ENCODE data around the gene CHST3. TPM values are rescaled to one million over a fixed set of nuclear protein-coding genes. Genes with fewer than 3 reads are reported as not detected.
A peak's percentile ranks its signal among the peaks of the same experiment; 100 is the strongest.

CHST3 gene
- total and polyA plus RNA-seq, 2 experiments from 2014 or later = 0.94 to 8.3 TPM

DNA sequence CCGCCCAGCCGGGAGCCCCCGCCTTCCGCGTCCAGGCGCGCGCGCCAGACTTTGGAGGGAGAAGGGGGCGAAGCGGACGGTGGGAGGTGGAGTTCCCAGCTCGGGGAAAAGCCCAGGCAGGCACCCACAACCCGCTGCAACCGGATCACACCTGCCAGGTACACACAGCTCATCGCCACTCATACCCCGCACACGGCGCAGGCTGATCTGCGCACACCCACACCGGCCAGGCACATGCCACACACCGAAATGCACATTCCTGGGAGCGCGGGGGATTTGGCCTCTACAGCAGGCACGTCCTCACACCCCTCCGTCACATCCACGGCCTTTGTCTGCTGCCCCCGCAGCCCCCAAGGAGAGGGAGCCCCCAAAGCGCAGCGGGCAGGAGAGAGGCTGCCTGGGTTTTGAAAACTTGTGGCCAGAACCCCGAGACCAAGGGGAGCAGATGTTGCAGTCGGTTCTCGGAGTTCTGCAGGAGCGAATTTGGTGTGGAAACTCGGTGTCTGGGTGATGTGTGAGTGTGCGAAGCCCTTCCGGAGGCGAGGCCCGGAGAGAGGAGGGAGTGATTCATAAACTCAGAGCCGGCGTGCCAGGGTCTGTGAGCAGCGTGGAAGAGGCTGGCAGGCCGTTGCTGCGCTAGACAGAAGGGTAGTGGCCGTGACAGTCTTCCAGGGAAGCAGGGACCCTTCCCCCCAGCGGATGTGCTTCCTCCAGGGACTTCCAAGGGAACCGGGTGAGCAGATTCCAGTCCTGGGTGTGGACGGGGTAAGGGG is 734 bp downstream of the CHST3 start:
- H3K4me1 ChIP-seq (ENCODE audit: insufficient read depth) = peaks cover 20% of the 10 kb centered on the region
- peak overlapping the region; percentile 83 for H3K4me3 ChIP-seq
- no peaks in the 10 kb centered on the region for H3K36me3 Mint-ChIP-seq (ENCODE audit: low read depth)
- TF ChIP-seq EZH2 (IDR thresholded peaks at IDR 0.05; ENCODE audit: low read depth, unreplicated experiment) = peak; percentile 26
- TF ChIP-seq, protein P1, sequence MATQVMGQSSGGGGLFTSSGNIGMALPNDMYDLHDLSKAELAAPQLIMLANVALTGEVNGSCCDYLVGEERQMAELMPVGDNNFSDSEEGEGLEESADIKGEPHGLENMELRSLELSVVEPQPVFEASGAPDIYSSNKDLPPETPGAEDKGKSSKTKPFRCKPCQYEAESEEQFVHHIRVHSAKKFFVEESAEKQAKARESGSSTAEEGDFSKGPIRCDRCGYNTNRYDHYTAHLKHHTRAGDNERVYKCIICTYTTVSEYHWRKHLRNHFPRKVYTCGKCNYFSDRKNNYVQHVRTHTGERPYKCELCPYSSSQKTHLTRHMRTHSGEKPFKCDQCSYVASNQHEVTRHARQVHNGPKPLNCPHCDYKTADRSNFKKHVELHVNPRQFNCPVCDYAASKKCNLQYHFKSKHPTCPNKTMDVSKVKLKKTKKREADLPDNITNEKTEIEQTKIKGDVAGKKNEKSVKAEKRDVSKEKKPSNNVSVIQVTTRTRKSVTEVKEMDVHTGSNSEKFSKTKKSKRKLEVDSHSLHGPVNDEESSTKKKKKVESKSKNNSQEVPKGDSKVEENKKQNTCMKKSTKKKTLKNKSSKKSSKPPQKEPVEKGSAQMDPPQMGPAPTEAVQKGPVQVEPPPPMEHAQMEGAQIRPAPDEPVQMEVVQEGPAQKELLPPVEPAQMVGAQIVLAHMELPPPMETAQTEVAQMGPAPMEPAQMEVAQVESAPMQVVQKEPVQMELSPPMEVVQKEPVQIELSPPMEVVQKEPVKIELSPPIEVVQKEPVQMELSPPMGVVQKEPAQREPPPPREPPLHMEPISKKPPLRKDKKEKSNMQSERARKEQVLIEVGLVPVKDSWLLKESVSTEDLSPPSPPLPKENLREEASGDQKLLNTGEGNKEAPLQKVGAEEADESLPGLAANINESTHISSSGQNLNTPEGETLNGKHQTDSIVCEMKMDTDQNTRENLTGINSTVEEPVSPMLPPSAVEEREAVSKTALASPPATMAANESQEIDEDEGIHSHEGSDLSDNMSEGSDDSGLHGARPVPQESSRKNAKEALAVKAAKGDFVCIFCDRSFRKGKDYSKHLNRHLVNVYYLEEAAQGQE (IDR thresholded peaks at IDR 0.05; ENCODE audit: unreplicated experiment) = no peak
- TF ChIP-seq, protein P2, sequence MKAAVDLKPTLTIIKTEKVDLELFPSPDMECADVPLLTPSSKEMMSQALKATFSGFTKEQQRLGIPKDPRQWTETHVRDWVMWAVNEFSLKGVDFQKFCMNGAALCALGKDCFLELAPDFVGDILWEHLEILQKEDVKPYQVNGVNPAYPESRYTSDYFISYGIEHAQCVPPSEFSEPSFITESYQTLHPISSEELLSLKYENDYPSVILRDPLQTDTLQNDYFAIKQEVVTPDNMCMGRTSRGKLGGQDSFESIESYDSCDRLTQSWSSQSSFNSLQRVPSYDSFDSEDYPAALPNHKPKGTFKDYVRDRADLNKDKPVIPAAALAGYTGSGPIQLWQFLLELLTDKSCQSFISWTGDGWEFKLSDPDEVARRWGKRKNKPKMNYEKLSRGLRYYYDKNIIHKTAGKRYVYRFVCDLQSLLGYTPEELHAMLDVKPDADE (IDR thresholded peaks at IDR 0.05) = peak; percentile 78; the same call in 1 of the 2 replicates
- H3K4me1 Mint-ChIP-seq = peaks cover 23% of the 10 kb centered on the region
- no peaks in the 10 kb centered on the region for H4K20me1 ChIP-seq (replicated peaks; ENCODE audit: insufficient read depth)
- no peaks in the 10 kb centered on the region for H3F3A ChIP-seq (replicated peaks; ENCODE audit: low read depth)
- peak; percentile 49 for ATAC-seq
- peak overlapping the region; percentile 91 for H3K4me3 Mint-ChIP-seq
- H3K4me2 ChIP-seq = peak overlapping the region; percentile 100
- H3K27ac ChIP-seq (ENCODE audit: low read depth) = no peak overlapping the region
- no peak overlapping the region for H3K27ac Mint-ChIP-seq
- DNase-seq (ENCODE audit: low spot score) = peak; percentile 67
- H3K79me2 ChIP-seq (replicated peaks; ENCODE audit: insufficient read depth) = peaks cover 40% of the 10 kb centered on the region
- H3K36me3 ChIP-seq (ENCODE audit: insufficient read depth) = no peaks in the 10 kb centered on the region
- H3K27me3 Mint-ChIP-seq (ENCODE audit: insufficient read depth, low read depth, poor library complexity) = peaks cover 44% of the 10 kb centered on the region
- peak overlapping the region; percentile 91 for H2AFZ ChIP-seq
- H3K9me3 Mint-ChIP-seq = no peaks in the 10 kb centered on the region; the same call in 2 of the 3 replicates
- no peaks in the 10 kb centered on the region for H3K9me2 ChIP-seq (ENCODE audit: insufficient read depth)
- H3K27me3 ChIP-seq (ENCODE audit: insufficient read depth) = peaks cover 43% of the 10 kb centered on the region

DNA sequence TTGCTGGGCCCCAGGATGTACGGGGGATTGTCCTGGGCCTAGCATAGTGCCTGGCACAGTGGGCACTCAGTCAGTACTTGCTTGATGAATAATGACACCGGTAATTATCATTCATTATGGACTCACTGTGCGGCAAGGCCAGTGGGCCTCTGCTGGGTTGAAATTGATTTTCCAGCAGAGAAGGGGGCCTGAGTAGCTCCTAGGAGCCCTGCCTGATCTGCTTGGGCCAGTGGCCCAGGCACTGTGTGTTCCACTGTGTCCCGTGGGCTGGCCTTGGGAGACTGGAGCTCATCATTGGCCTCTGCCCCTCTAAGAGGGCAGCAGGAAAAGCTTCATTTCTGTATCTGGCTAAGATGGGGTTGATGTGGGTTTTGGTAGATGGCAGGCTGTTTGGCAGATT is 1.4 kb downstream of the CHST3 start:
- no peaks in the 10 kb centered on the region; the same call in 2 of the 3 replicates for H3K9me3 Mint-ChIP-seq
- TF ChIP-seq CREB1 (CRISPR knock-in tag; IDR thresholded peaks at IDR 0.05; ENCODE audit: low read depth) = no peak
- TF ChIP-seq, protein P3, sequence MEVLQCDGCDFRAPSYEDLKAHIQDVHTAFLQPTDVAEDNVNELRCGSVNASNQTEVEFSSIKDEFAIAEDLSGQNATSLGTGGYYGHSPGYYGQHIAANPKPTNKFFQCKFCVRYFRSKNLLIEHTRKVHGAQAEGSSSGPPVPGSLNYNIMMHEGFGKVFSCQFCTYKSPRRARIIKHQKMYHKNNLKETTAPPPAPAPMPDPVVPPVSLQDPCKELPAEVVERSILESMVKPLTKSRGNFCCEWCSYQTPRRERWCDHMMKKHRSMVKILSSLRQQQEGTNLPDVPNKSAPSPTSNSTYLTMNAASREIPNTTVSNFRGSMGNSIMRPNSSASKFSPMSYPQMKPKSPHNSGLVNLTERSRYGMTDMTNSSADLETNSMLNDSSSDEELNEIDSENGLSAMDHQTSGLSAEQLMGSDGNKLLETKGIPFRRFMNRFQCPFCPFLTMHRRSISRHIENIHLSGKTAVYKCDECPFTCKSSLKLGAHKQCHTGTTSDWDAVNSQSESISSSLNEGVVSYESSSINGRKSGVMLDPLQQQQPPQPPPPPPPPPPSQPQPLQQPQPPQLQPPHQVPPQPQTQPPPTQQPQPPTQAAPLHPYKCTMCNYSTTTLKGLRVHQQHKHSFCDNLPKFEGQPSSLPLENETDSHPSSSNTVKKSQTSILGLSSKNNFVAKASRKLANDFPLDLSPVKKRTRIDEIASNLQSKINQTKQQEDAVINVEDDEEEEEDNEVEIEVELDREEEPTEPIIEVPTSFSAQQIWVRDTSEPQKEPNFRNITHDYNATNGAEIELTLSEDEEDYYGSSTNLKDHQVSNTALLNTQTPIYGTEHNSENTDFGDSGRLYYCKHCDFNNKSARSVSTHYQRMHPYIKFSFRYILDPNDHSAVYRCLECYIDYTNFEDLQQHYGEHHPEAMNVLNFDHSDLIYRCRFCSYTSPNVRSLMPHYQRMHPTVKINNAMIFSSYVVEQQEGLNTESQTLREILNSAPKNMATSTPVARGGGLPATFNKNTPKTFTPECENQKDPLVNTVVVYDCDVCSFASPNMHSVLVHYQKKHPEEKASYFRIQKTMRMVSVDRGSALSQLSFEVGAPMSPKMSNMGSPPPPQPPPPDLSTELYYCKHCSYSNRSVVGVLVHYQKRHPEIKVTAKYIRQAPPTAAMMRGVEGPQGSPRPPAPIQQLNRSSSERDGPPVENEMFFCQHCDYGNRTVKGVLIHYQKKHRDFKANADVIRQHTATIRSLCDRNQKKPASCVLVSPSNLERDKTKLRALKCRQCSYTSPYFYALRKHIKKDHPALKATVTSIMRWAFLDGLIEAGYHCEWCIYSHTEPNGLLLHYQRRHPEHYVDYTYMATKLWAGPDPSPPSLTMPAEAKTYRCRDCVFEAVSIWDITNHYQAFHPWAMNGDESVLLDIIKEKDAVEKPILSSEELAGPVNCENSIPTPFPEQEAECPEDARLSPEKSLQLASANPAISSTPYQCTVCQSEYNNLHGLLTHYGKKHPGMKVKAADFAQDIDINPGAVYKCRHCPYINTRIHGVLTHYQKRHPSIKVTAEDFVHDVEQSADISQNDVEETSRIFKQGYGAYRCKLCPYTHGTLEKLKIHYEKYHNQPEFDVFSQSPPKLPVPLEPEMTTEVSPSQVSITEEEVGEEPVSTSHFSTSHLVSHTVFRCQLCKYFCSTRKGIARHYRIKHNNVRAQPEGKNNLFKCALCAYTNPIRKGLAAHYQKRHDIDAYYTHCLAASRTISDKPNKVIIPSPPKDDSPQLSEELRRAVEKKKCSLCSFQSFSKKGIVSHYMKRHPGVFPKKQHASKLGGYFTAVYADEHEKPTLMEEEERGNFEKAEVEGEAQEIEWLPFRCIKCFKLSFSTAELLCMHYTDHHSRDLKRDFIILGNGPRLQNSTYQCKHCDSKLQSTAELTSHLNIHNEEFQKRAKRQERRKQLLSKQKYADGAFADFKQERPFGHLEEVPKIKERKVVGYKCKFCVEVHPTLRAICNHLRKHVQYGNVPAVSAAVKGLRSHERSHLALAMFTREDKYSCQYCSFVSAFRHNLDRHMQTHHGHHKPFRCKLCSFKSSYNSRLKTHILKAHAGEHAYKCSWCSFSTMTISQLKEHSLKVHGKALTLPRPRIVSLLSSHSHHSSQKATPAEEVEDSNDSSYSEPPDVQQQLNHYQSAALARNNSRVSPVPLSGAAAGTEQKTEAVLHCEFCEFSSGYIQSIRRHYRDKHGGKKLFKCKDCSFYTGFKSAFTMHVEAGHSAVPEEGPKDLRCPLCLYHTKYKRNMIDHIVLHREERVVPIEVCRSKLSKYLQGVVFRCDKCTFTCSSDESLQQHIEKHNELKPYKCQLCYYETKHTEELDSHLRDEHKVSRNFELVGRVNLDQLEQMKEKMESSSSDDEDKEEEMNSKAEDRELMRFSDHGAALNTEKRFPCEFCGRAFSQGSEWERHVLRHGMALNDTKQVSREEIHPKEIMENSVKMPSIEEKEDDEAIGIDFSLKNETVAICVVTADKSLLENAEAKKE (CRISPR knock-in tag; IDR thresholded peaks at IDR 0.05) = no peak
- TF ChIP-seq, protein P4, sequence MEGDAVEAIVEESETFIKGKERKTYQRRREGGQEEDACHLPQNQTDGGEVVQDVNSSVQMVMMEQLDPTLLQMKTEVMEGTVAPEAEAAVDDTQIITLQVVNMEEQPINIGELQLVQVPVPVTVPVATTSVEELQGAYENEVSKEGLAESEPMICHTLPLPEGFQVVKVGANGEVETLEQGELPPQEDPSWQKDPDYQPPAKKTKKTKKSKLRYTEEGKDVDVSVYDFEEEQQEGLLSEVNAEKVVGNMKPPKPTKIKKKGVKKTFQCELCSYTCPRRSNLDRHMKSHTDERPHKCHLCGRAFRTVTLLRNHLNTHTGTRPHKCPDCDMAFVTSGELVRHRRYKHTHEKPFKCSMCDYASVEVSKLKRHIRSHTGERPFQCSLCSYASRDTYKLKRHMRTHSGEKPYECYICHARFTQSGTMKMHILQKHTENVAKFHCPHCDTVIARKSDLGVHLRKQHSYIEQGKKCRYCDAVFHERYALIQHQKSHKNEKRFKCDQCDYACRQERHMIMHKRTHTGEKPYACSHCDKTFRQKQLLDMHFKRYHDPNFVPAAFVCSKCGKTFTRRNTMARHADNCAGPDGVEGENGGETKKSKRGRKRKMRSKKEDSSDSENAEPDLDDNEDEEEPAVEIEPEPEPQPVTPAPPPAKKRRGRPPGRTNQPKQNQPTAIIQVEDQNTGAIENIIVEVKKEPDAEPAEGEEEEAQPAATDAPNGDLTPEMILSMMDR (conservative IDR thresholded peaks at IDR 0.05; ENCODE audit: low read depth in 2 of 2) = no peak
- no peak for TF ChIP-seq ZNF114 (CRISPR knock-in tag; IDR thresholded peaks at IDR 0.05)

More for the DNA sequence above, 1.4 kb downstream of the CHST3 start:
- no peaks in the 10 kb centered on the region for H3K36me3 Mint-ChIP-seq (ENCODE audit: low read depth)
- peaks cover 40% of the 10 kb centered on the region for H3K79me2 ChIP-seq (replicated peaks; ENCODE audit: insufficient read depth)
- peaks cover 23% of the 10 kb centered on the region for H3K4me1 ChIP-seq (ENCODE audit: insufficient read depth)
- no peaks in the 10 kb centered on the region for H4K20me1 ChIP-seq (replicated peaks; ENCODE audit: insufficient read depth)
- no peaks in the 10 kb centered on the region for H3K36me3 ChIP-seq (ENCODE audit: insufficient read depth)
- no peak overlapping the region for H3K27ac Mint-ChIP-seq
- peaks cover 45% of the 10 kb centered on the region for H3K27me3 Mint-ChIP-seq (ENCODE audit: insufficient read depth, low read depth, poor library complexity)
- no peaks in the 10 kb centered on the region for H3F3A ChIP-seq (replicated peaks; ENCODE audit: low read depth)
- H3K27me3 ChIP-seq (ENCODE audit: insufficient read depth) = peaks cover 43% of the 10 kb centered on the region
- H2AFZ ChIP-seq = no peak overlapping the region
- H3K9me2 ChIP-seq (ENCODE audit: insufficient read depth) = no peaks in the 10 kb centered on the region
- H3K27ac ChIP-seq (ENCODE audit: low read depth) = no peak overlapping the region
- peak overlapping the region; percentile 91 for H3K4me3 Mint-ChIP-seq
- DNase-seq (ENCODE audit: low spot score) (no peak), ATAC-seq (no peak)
- peak overlapping the region; percentile 83 for H3K4me3 ChIP-seq
- peaks cover 30% of the 10 kb centered on the region for H3K4me1 Mint-ChIP-seq
- peak overlapping the region; percentile 100 for H3K4me2 ChIP-seq

Data from GM23338 (cell line).